Effector CD8-positive, alpha-beta T cell (primary cell): Measurements from ENCODE around the gene ACADVL.

ENCODE experiments used
- DNase-seq: peaks from one replicate; lab custom pipeline; 2025; lab: John Stamatoyannopoulos, UW

The ACADVL gene

GRCh38 chr17:7217113-7217987 lies 2.4 kb upstream of the ACADVL start:
- DNase-seq: no peak

GRCh38 chr17:7218166-7218565 lies 1.6 kb upstream of the ACADVL start:
- DNase-seq: no peak

- no peak for DNase-seq
Measured at GRCh38 chr17:7218758-7219157, 980 bp upstream of the ACADVL start.

GRCh38 chr17:7219229-7219811 lies 418 bp upstream of the ACADVL start:
- no peak for DNase-seq

- DNase-seq: no peak
Measured at GRCh38 chr17:7220593-7221277, 997 bp downstream of the ACADVL start.

GRCh38 chr17:7221278-7222092 lies 1.7 kb downstream of the ACADVL start:
- no peak for DNase-seq

GRCh38 chr17:7222093-7222971 lies 2.6 kb downstream of the ACADVL start:
- DNase-seq: no peak

GRCh38 chr17:7222972-7223292 lies 3.2 kb downstream of the ACADVL start:
- no peak for DNase-seq

- no peak for DNase-seq
Measured at GRCh38 chr17:7223375-7223774, 3.6 kb downstream of the ACADVL start.

GRCh38 chr17:7224110-7224509 lies 4.4 kb downstream of the ACADVL start:
- no peak for DNase-seq

- DNase-seq: no peak
Measured at GRCh38 chr17:7224661-7225111, 4.9 kb downstream of the ACADVL start.

GRCh38 chr17:7225711-7226331 lies 6.1 kb downstream of the ACADVL start:
- no peak for DNase-seq

GRCh38 chr17:7226721-7227710 lies 7.3 kb downstream of the ACADVL start:
- no peak for DNase-seq

- no peak for DNase-seq
Measured at GRCh38 chr17:7228920-7229319, 9.2 kb downstream of the ACADVL start.

- DNase-seq: no peak
Measured at GRCh38 chr17:7229504-7229903, 9.8 kb downstream of the ACADVL start.

GRCh38 chr17:7232114-7232513 lies 12.4 kb downstream of the ACADVL start:
- no peak for DNase-seq

- no peak for DNase-seq
Measured at GRCh38 chr17:7233701-7234082, 14.0 kb downstream of the ACADVL start.

- peak; percentile 90 for DNase-seq
Measured at GRCh38 chr17:7234083-7234951, 14.6 kb downstream of the ACADVL start, which contains the start of gene DVL2. DVL2 (minus strand) TSS chr17:7234517; CDS start chr17:7234262, 255 bp downstream.
